Measurements from ENCODE around the gene CCL20.

The CCL20 gene

GRCh38 chr2:227804975-227805374 is 8.7 kb upstream of the CCL20 start:
- DNase-seq: no peak

GRCh38 chr2:227805578-227805977 is 8.1 kb upstream of the CCL20 start:
- no peak for DNase-seq

GRCh38 chr2:227808936-227809335 is 4.7 kb upstream of the CCL20 start:
- no peak for DNase-seq

- DNase-seq: no peak
These were observed 1.6 kb upstream of the CCL20 start for GRCh38 chr2:227812001-227812400.

- no peak for DNase-seq
These were observed 447 bp upstream of the CCL20 start for GRCh38 chr2:227813229-227813561.

- DNase-seq: no peak
These were observed 1.4 kb downstream of the CCL20 start for GRCh38 chr2:227815066-227815465.

- DNase-seq: no peak
These were observed 3.1 kb downstream of the CCL20 start for GRCh38 chr2:227816507-227817294.

- DNase-seq: no peak
These were observed 3.7 kb downstream of the CCL20 start for GRCh38 chr2:227817336-227817735.

- peak; percentile 100 for DNase-seq
These were observed 4.4 kb downstream of the CCL20 start for GRCh38 chr2:227817850-227818674.

GRCh38 chr2:227818675-227819397 is 5.2 kb downstream of the CCL20 start:
- no peak for DNase-seq

- DNase-seq: no peak
These were observed 5.7 kb downstream of the CCL20 start for GRCh38 chr2:227819398-227819697.

GRCh38 chr2:227821043-227821942 is 7.7 kb downstream of the CCL20 start:
- DNase-seq: no peak

- DNase-seq: no peak
These were observed 8.9 kb downstream of the CCL20 start for GRCh38 chr2:227822416-227823003.

- DNase-seq: no peak
These were observed 10.3 kb downstream of the CCL20 start for GRCh38 chr2:227823922-227824321.

- DNase-seq: no peak
These were observed 11.1 kb downstream of the CCL20 start for GRCh38 chr2:227824711-227825110.

- DNase-seq: no peak
These were observed 12.4 kb downstream of the CCL20 start for GRCh38 chr2:227826019-227826521.

- DNase-seq: no peak
These were observed 12.9 kb downstream of the CCL20 start for GRCh38 chr2:227826563-227826962.

GRCh38 chr2:227827143-227827542 is 13.5 kb downstream of the CCL20 start:
- no peak for DNase-seq

GRCh38 chr2:227828477-227828912 is 14.9 kb downstream of the CCL20 start:
- no peak for DNase-seq

- DNase-seq: no peak
These were observed 15.7 kb downstream of the CCL20 start for GRCh38 chr2:227829337-227829736.

GRCh38 chr2:227834423-227834822 is 20.8 kb downstream of the CCL20 start:
- no peak for DNase-seq
